Neural progenitor cell (in vitro differentiated cells): ENCODE data around the gene SRSF4.

Experiments
- EZH2 ChIP-seq: fragments of 200-600 bp; sonication (generic); IDR thresholded peaks from 2 replicates; pipeline ENCODE4 v1.6.1; 2017; ENCODE audit warnings: antibody characterized with exemption, mild to moderate bottlenecking, moderate library complexity
- EZH2phosphoT487 ChIP-seq: fragments of 200-600 bp; sonication (generic); IDR thresholded peaks from 2 replicates; pipeline ENCODE4 v1.6.1; 2017; ENCODE audit warnings: antibody characterized with exemption
- TF ChIP-seq, protein P1 (sequence below): fragments of 200-600 bp; sonication (generic); IDR thresholded peaks from 2 replicates; pipeline ENCODE4 v1.5.1; 2017; ENCODE audit warnings: antibody characterized with exemption, mild to moderate bottlenecking

DNA sequence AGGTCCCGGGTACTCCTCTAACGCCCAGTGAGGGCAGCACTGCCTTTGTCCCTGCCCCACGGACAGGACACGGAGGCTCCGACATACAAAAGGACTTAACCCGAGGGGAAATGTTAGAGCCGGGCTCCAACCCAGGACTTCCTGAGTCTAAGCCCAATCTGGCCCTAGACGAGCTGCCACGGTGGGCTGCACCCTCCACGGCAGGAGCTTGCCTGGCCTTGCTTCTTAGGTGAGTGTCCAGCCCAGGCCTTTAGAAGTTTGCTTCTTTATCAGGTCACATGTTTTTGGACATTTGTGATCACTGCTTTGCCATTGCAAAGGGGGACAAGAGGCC is 47.0 kb downstream of the SRSF4 start:
- TF ChIP-seq, protein P1, sequence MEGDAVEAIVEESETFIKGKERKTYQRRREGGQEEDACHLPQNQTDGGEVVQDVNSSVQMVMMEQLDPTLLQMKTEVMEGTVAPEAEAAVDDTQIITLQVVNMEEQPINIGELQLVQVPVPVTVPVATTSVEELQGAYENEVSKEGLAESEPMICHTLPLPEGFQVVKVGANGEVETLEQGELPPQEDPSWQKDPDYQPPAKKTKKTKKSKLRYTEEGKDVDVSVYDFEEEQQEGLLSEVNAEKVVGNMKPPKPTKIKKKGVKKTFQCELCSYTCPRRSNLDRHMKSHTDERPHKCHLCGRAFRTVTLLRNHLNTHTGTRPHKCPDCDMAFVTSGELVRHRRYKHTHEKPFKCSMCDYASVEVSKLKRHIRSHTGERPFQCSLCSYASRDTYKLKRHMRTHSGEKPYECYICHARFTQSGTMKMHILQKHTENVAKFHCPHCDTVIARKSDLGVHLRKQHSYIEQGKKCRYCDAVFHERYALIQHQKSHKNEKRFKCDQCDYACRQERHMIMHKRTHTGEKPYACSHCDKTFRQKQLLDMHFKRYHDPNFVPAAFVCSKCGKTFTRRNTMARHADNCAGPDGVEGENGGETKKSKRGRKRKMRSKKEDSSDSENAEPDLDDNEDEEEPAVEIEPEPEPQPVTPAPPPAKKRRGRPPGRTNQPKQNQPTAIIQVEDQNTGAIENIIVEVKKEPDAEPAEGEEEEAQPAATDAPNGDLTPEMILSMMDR = no peak
- no peak for TF ChIP-seq EZH2
- no peak for TF ChIP-seq EZH2phosphoT487
